GM13976 (cell line): ENCODE results near the gene CCT3.

Experiments
- DNase-seq: peaks from one replicate; pipeline ENCODE4 v3.0.0; 2012; ENCODE audit warnings: low spot score
- in situ Hi-C: fragments of 300-500 bp; cut with MboI; formaldehyde crosslinking; loops from one replicate; pipeline ENCODE4 v1.12.0; 2022; ENCODE audit warnings: low sequenced_read_pairs, mixed read lengths, inconsistent platforms; ENCODE audit not compliant: unreplicated experiment
- TF ChIP-seq, protein P1 (sequence below): IDR thresholded peaks from 2 replicates; pipeline ENCODE4 v1.5.1; 2012; ENCODE audit warnings: borderline replicate concordance, mild to moderate bottlenecking; ENCODE audit not compliant: insufficient read depth; ENCODE audit errors: extremely low read depth, missing control alignments, control extremely low read depth

Gene CCT3

DNA sequence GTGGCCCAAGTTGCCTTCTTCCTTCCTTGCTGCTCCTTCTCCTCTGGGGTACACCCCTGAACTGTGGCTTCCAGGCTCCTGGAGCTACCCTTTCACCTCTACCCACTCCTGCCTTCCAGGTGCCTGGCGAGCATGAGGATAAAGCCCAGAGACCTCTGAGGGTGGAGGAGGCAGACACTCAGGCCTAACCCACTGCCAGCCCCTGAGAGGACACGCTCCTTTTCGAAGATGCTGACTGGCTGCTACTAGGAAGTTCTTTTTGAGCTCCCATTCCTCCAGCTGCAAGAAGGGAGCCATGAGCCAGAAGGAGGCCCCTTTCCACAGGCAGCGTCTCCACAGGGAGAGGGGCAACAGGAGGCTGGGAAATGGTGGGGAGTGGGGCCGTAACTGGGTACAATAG, 46.6 kb upstream of the CCT3 start:
- TF ChIP-seq, protein P1, sequence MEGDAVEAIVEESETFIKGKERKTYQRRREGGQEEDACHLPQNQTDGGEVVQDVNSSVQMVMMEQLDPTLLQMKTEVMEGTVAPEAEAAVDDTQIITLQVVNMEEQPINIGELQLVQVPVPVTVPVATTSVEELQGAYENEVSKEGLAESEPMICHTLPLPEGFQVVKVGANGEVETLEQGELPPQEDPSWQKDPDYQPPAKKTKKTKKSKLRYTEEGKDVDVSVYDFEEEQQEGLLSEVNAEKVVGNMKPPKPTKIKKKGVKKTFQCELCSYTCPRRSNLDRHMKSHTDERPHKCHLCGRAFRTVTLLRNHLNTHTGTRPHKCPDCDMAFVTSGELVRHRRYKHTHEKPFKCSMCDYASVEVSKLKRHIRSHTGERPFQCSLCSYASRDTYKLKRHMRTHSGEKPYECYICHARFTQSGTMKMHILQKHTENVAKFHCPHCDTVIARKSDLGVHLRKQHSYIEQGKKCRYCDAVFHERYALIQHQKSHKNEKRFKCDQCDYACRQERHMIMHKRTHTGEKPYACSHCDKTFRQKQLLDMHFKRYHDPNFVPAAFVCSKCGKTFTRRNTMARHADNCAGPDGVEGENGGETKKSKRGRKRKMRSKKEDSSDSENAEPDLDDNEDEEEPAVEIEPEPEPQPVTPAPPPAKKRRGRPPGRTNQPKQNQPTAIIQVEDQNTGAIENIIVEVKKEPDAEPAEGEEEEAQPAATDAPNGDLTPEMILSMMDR = no peak
- DNase-seq = no peak
- in situ Hi-C loops = loop anchor here (5.0 to 10.0 kb wide), 2 partner anchors 58 to 220 kb away; partner anchors contain the start of gene GPATCH4

DNA sequence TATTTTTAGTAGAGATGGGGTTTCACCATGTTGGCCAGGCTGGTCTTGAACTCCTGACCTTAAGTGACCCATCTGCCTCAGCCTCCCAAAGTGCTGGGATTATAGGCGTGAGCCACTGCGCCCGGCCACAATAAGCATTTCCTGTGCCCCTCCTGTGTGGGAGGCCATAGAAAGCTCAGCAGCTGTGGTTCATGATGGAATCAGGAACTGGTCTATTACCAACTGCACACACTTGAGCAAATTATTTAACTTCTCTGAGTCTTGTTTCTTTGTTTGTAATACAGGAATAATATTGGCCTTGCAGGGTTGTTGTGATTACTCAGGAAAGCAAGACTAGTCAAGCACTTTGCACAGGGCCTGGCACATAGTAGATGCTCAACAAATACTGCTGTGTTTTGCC, 45.9 kb upstream of the CCT3 start:
- TF ChIP-seq, protein P1 = no peak
- DNase-seq = no peak
- in situ Hi-C loops = loop anchor here (10.0 kb wide), 1 partner anchor 221 kb away; the partner anchor contains the start of gene GPATCH4

DNA sequence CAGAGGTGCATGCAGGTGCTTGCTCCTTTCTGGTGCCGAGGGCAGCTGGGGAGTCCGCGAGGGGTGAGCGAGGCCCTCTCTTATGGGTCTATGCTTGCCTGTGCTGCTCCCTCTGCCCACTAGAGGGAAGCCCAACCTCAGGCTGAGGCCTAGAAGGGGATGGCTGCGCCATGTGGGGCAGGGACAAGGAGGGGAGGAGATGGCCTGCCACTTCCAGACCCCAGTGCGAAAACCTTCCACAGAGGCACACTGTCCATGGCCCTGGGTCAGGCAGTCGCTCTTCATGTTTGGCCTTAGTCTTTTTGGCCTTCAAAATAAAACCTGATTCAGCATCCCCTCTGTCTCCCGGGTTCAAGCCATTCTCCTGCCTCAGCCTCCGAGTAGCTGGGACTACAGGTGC, 44.9 kb upstream of the CCT3 start:
- DNase-seq = peak; percentile 87
- TF ChIP-seq, protein P1 = peak; percentile 84
- in situ Hi-C loops = loop anchor here (10.0 kb wide), 1 partner anchor 222 kb away; the partner anchor contains the start of gene GPATCH4

DNA sequence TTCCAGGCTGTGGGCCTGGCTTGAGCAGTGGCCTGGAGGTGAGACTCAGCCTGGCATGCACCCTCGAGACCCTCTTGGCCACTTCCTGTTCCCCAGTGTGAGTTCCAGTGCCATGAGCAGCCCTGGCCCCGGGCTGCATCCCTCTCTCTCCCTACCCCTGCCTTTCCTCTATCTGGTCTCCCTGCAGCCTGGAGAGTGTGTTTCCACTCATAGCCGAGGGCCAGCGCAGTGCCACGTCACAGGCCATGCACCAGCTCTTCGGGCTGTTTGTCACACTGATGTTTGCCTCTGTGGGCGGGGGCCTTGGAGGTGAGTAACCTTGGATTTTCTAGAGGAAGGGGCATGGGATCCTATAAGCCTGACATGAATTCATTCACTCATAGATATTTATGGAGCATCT, 44.5 kb upstream of the CCT3 start:
- TF ChIP-seq, protein P1 = no peak
- in situ Hi-C loops = loop anchor here (10.0 kb wide), 1 partner anchor 222 kb away; the partner anchor contains the start of gene GPATCH4
- no peak for DNase-seq

DNA sequence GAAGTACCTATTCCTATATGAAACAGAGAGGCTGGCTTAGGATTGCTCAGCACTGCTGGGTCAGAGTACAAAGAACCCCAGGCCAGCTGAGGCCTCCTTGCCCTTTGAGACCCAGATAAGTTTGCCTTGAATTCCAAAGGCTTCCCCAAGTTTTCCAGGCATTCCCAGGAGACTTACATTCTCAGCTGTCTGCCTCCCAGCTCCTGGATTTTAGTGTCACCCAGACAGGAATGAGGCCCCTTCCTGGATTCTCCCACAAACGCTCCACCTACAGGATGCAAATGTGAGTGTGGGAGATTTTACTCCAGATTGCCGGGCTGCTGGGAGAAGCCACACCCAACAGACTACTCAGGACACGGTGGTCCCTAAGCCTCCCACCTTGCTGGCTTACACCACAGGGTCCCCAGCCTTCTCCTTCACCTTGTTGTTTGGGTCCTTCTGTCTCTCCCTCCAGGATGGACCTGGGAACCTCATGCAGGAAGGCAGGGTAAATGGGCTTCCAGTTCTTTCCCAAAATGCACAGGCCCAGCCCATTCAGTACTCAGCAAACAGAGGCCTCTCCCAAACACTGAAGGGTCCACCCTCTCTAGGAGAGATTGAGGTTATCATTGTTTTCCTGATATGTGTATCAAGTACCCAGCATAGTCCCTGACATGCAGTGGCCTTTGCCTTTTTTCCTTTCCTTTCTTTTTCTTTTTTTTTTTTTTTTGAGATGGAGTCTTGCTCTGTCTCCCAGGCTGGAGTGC, 41.5 kb upstream of the CCT3 start:
- in situ Hi-C loops = loop anchor here (10.0 kb wide), 1 partner anchor 225 kb away; the partner anchor contains the start of gene GPATCH4
- TF ChIP-seq, protein P1 = no peak
- no peak for DNase-seq

DNA sequence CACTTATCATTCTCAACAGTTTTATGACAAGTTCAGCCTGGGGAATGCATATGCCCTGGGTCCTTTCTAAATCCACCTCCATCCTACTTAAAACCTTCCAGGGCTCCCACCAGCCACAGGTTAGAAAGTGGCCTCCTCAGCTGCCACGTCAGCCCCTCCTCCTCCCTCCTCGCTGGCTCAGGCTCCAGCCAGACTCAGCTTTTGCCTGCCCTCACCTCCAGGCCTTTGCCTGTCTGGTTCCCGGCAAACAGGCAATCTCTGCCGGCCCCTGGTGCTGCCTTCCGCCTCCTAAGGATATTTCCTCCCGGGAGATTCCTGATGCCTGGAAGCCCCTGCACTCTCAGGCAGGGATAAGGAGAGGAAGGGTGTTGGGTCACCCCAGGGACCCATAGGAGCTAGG, 40.5 kb upstream of the CCT3 start:
- in situ Hi-C loops = no loop called here
- no peak for DNase-seq
- TF ChIP-seq, protein P1 = no peak
